GM12878 (cell line): ENCODE results near the gene CERT1. TPM values are rescaled to one million over a fixed set of nuclear protein-coding genes. Genes with fewer than 3 reads are reported as not detected.

ENCODE experiments used
- ATAC-seq: fragments of 200-7000 bp; cut with Tn5 transposase; 3 replicates; pipeline ENCODE4 v1.9.1; 2020; ENCODE audit warnings: mild to moderate bottlenecking, moderate library complexity
- BruUV-seq: library from RNA; stranded (reverse); fragments of 400-500 nt; replicated peaks from 2 replicates; lab custom pipeline; 2021; lab: Mats Ljungman, UMichigan
- CTCF ChIA-PET: fragments of 300-600 bp; sonication (Branson Sonifier 250); formaldehyde crosslinking; extraction: SDS; loops from one replicate; lab custom pipeline; 2021; ENCODE audit warnings: inconsistent platforms; lab: Yijun Ruan, JAX
- POLR2A ChIA-PET: fragments of 350-600 bp; formaldehyde crosslinking; extraction: SDS; loops from one replicate; lab custom pipeline; 2021; ENCODE audit warnings: inconsistent platforms; lab: Charles Lee
- RAD21 ChIA-PET: fragments of 300-600 bp; sonication (Branson Sonifier 250); formaldehyde crosslinking; loops from one replicate; lab custom pipeline; 2023; ENCODE audit warnings: antibody characterized with exemption; ENCODE audit not compliant: unreplicated experiment; lab: Charles Lee
- SMC1A ChIA-PET: fragments of 300-600 bp; sonication (Branson Sonifier 250); formaldehyde crosslinking; loops from one replicate; lab custom pipeline; 2023; ENCODE audit not compliant: unreplicated experiment, uncharacterized antibody; lab: Charles Lee
- DNase-seq: peaks from one replicate; pipeline ENCODE4 v3.0.0-alpha.2; 2011; ENCODE audit warnings: low read depth, low spot score
- FAIRE-seq: peaks from 3 replicates; lab custom pipeline; 2011; peaks lifted over from hg19 to GRCh38; lab: Jason Lieb, UNC
- H2AFZ ChIP-seq: 2 replicates; pipeline ENCODE4 v1.6.0; 2011; ENCODE audit warnings: low read depth, low read length, control low read depth; ENCODE audit not compliant: control insufficient read depth
- H3K27ac ChIP-seq: 2 replicates; pipeline ENCODE4 v1.5.1; 2011; ENCODE audit warnings: control low read depth; ENCODE audit not compliant: control insufficient read depth, insufficient read depth
- H3K27me3 ChIP-seq, 2 experiments: replicated peaks in 1 of 2; 2 replicates each; pipeline versions ENCODE4 v1.6.0 to v1.6.1; 2011; ENCODE audit warnings: low read length in 1 of 2; ENCODE audit not compliant: control insufficient read depth in 2 of 2, insufficient read depth in 2 of 2
- H3K36me3 ChIP-seq, 2 experiments: 2 replicates each; pipeline ENCODE4 v1.5.1; 2011; ENCODE audit warnings: low read length in 1 of 2; ENCODE audit not compliant: control insufficient read depth in 2 of 2, insufficient read depth in 2 of 2
- H3K4me1 ChIP-seq: 2 replicates; pipeline ENCODE4 v1.6.1; 2011; ENCODE audit warnings: mild to moderate bottlenecking, low read length, moderate library complexity, mixed read lengths; ENCODE audit not compliant: control insufficient read depth, insufficient read depth
- H3K4me2 ChIP-seq: 2 replicates; pipeline ENCODE4 v1.6.0; 2011; ENCODE audit warnings: control low read depth; ENCODE audit not compliant: control insufficient read depth, insufficient read depth
- H3K4me3 ChIP-seq: fragments of 200-600 bp; sonication (generic); 2 replicates; pipeline ENCODE4 v1.5.1; 2016
- H3K79me2 ChIP-seq: 2 replicates; pipeline ENCODE4 v1.6.0; 2011; ENCODE audit warnings: low read length; ENCODE audit not compliant: control insufficient read depth, insufficient read depth
- H3K9ac ChIP-seq: 2 replicates; pipeline ENCODE4 v1.8.0; 2011; ENCODE audit warnings: low read length, control low read depth, mixed read lengths; ENCODE audit not compliant: control insufficient read depth, insufficient read depth
- H3K9me3 ChIP-seq: replicated peaks from 3 replicates; pipeline ENCODE4 v1.5.1; 2011; ENCODE audit warnings: mild to moderate bottlenecking, low read length; ENCODE audit not compliant: control insufficient read depth, insufficient read depth
- H4K20me1 ChIP-seq: 2 replicates; pipeline ENCODE4 v1.6.0; 2011; ENCODE audit not compliant: control insufficient read depth, insufficient read depth
- ATF3 ChIP-seq: IDR thresholded peaks from 2 replicates; pipeline ENCODE4 v1.6.1; 2011; ENCODE audit warnings: low read depth, mild to moderate bottlenecking, low read length, moderate library complexity, borderline replicate concordance; ENCODE audit errors: extremely low read depth
- BCL11A ChIP-seq: IDR thresholded peaks from 2 replicates; pipeline ENCODE4 v1.6.1; 2011; ENCODE audit warnings: low read depth, low read length
- EGR1 ChIP-seq, 2 experiments: IDR thresholded peaks; 1 replicate in 1 of 2; 2 replicates in 1 of 2; pipeline ENCODE4 v1.6.1; 2011 to 2012; ENCODE audit warnings: low read depth in 2 of 2, low read length in 2 of 2, borderline replicate concordance in 1 of 2, mild to moderate bottlenecking in 1 of 2, moderate library complexity in 1 of 2
- EZH2 ChIP-seq: IDR thresholded peaks from 2 replicates; pipeline ENCODE4 v1.6.1; 2012; ENCODE audit warnings: low read depth, mild to moderate bottlenecking, control low read depth, inconsistent platforms, low read length, borderline replicate concordance; ENCODE audit not compliant: control insufficient read depth
- FOXM1 ChIP-seq: IDR thresholded peaks from 2 replicates; pipeline ENCODE4 v1.6.1; 2012; ENCODE audit warnings: low read depth, mild to moderate bottlenecking, inconsistent platforms, low read length, moderate library complexity
- GABPA ChIP-seq: IDR thresholded peaks from 2 replicates; pipeline ENCODE4 v1.6.1; 2014; ENCODE audit warnings: antibody characterized with exemption, low read depth, mild to moderate bottlenecking, inconsistent platforms
- MTA3 ChIP-seq: IDR thresholded peaks from 2 replicates; pipeline ENCODE4 v1.6.1; 2012; ENCODE audit warnings: low read length, inconsistent platforms, borderline replicate concordance
- MYC ChIP-seq: IDR thresholded peaks from 2 replicates; pipeline ENCODE4 v1.6.1; 2011; ENCODE audit warnings: mild to moderate bottlenecking, low read length, moderate library complexity, inconsistent platforms; ENCODE audit not compliant: insufficient read depth, insufficient replicate concordance, insufficient read length, severe bottlenecking
- NBN ChIP-seq: fragments of 450-650 bp; IDR thresholded peaks from 2 replicates; pipeline ENCODE4 v1.6.1; 2016
- NR2F1 ChIP-seq: fragments of 450-650 bp; conservative IDR thresholded peaks from 2 replicates; pipeline ENCODE4 v1.6.1; 2017; ENCODE audit warnings: mild to moderate bottlenecking
- RELA ChIP-seq: fragments of 450-650 bp; IDR thresholded peaks from 2 replicates; pipeline ENCODE4 v1.8.0; 2014; ENCODE audit warnings: borderline replicate concordance; ENCODE audit not compliant: partially characterized antibody
- RFX5 ChIP-seq: IDR thresholded peaks from 2 replicates; pipeline ENCODE4 v1.6.1; 2011; ENCODE audit warnings: low read depth, low read length, improper control_type of control experiment
- SIN3A ChIP-seq: IDR thresholded peaks from 2 replicates; pipeline ENCODE4 v1.6.1; 2012; ENCODE audit warnings: low read depth, low read length, improper control_type of control experiment
- SP1 ChIP-seq: IDR thresholded peaks from one replicate; pipeline ENCODE4 v1.6.1; 2011; ENCODE audit warnings: low read depth, low read length
- SREBF2 ChIP-seq: IDR thresholded peaks from 2 replicates; pipeline ENCODE4 v1.6.1; 2012; ENCODE audit warnings: mild to moderate bottlenecking, low read length
- SUZ12 ChIP-seq: fragments of 200-600 bp; sonication (generic); IDR thresholded peaks from one replicate; pipeline ENCODE4 v1.6.1; 2018; ENCODE audit warnings: antibody characterized with exemption, mild to moderate bottlenecking; ENCODE audit not compliant: unreplicated experiment
- TBL1XR1 ChIP-seq: IDR thresholded peaks from 2 replicates; pipeline ENCODE4 v1.6.1; 2012; ENCODE audit warnings: low read depth, low read length, improper control_type of control experiment
- TCF12 ChIP-seq: IDR thresholded peaks from 2 replicates; pipeline ENCODE4 v1.6.1; 2011; ENCODE audit warnings: low read depth, mild to moderate bottlenecking, low read length
- TCF7 ChIP-seq: IDR thresholded peaks from 2 replicates; pipeline ENCODE4 v1.6.1; 2014; ENCODE audit warnings: antibody characterized with exemption, borderline replicate concordance
- WGBS: methylation state at CpG from one replicate; pipeline ENCODE4 v1.1.6; 2016; ENCODE audit warnings: low lambda C conversion rate; ENCODE audit not compliant: insufficient replicate concordance, insufficient coverage; ENCODE audit errors: missing lambda C conversion rate; 5-methylcytosine and 5-hydroxymethylcytosine counted together
- in situ Hi-C: fragments of 300-500 bp; cut with MboI; formaldehyde crosslinking; loops from 9 replicates; pipeline ENCODE4 v1.14.3; 2018; ENCODE audit warnings: mixed read lengths
- intact Hi-C: fragments of 100-400 bp; cut with micrococcal nuclease; formaldehyde crosslinking; loops from one replicate; pipeline ENCODE4 v1.14.2; 2022; ENCODE audit not compliant: unreplicated experiment
- polyA plus RNA-seq, 11 experiments: library from polyadenylated mRNA; depleted of rRNA in 4 of 11; unstranded in 6 of 11; stranded (reverse) in 5 of 11; fragments of >200 nt; fragmentation: Nextera tagmentation in 4 of 11; fragmentation: Illumina TruSeq in 1 of 11; extraction: Ambion mirVana in 4 of 11; extraction: Trizol in 1 of 11; gene quantifications; 1 replicate in 1 of 11; 2 replicates in 10 of 11; pipeline versions ENCODE4 v1.2.1 to v1.2.3, GENCODE V29; 2011 to 2016; ENCODE audit warnings: inconsistent platforms in 2 of 11, missing spikeins in 2 of 11, low read depth in 1 of 11
- total RNA-seq, 4 experiments: library from RNA; depleted of rRNA in 3 of 4; stranded (reverse); fragments of >200 nt in 3 of 4; fragmentation: Illumina TruSeq in 1 of 4; extraction: Trizol in 1 of 4; gene quantifications; 2 replicates each; pipeline versions ENCODE4 v1.2.1 to v1.2.3, GENCODE V29; 2013 to 2021

CERT1 gene
- total and polyA plus RNA-seq, 10 of the 15 experiments (the other 5 are each of a cell fraction or from before 2014, with no cell fraction given): 7.7 to 36.7 (median 25.6) TPM

GRCh38 chr5:75373862-75374261, 137.6 kb downstream of the CERT1 start:
- ChIA-PET SMC1A (interaction anchor here (0.6 to 1.3 kb wide), 3 partner anchors 13 to 141 kb away, joined by 3 to 5 read pairs (median 3); no protein-coding TSS in a partner anchor), CTCF (interaction anchor here (0.6 to 1.3 kb wide), 2 partner anchors 78 to 137 kb away, joined by 3 read pairs; partner anchors contain the start of gene ANKRD31), RAD21 (interaction anchor here (1.1 to 1.2 kb wide), 2 partner anchors 137 to 307 kb away, joined by 3 read pairs; partner anchors contain the start of gene ANKRD31), POLR2A (no interaction called here)
- Histone ChIP-seq H3K36me3 (peaks cover 3 to 13% of the 10 kb centered on the region in 2 experiments), H3K4me3 (no peak overlapping the region), H3K9ac (no peak overlapping the region), H3K4me2 (no peak overlapping the region), H3K27me3 (no peaks in the 10 kb centered on the region), H3K27ac (no peak overlapping the region), H3K79me2 (no peaks in the 10 kb centered on the region), H2AFZ (no peak overlapping the region), H3K9me3 (no peaks in the 10 kb centered on the region), H4K20me1 (no peaks in the 10 kb centered on the region), H3K4me1 (no peaks in the 10 kb centered on the region)
- in situ Hi-C loops (no loop called here), intact Hi-C loops (no loop called here)
- FAIRE-seq (no peak), DNase-seq (no peak), ATAC-seq (no peak)
- 96% methylated on average over 2 of the region's 2 CpGs for WGBS
- TF ChIP-seq RELA (no peak), TBL1XR1 (no peak), MTA3 (no peak), FOXM1 (no peak), SUZ12 (no peak), NR2F1 (no peak), TCF12 (no peak), ATF3 (no peak), MYC (no peak), NBN (no peak), BCL11A (no peak), SIN3A (no peak), GABPA (no peak), SREBF2 (no peak), TCF7 (no peak), SP1 (no peak), RFX5 (no peak), EGR1 (IDR thresholded peaks at IDR 0.05; ENCODE audit: borderline replicate concordance in 1 of 2, low read depth in 2 of 2, low read length in 2 of 2) (no peak), EZH2 (no peak)
- no TSS peak for BruUV-seq
